CD14-positive monocyte (primary cell): ENCODE results near the gene OTULIN. TPM values are rescaled to one million over a fixed set of nuclear protein-coding genes. Genes with fewer than 3 reads are reported as not detected.
A peak's percentile ranks its signal among the peaks of the same experiment; 100 is the strongest.

ENCODE experiments used
- DNase-seq, 3 donors: peaks; one replicate each; pipeline ENCODE4 v3.0.0-alpha.2; 2011 to 2022
- H2AFZ ChIP-seq: 2 replicates; pipeline ENCODE4 v1.6.0; 2012; ENCODE audit warnings: mild to moderate bottlenecking, low read depth, low read length, inconsistent platforms; ENCODE audit not compliant: insufficient read depth, poor library complexity, severe bottlenecking
- H3K27ac ChIP-seq, 2 donors: 1 replicate in 1 of 2; 2 replicates in 1 of 2; pipeline ENCODE4 v1.5.1; 2012 to 2013; ENCODE audit warnings: low read length in 2 of 2, control low read depth in 1 of 2, inconsistent platforms in 1 of 2, low read depth in 1 of 2, mild to moderate bottlenecking in 1 of 2
- H3K27me3 ChIP-seq, 2 donors: one replicate each; pipeline versions ENCODE4 v1.6.0 to v1.6.1; 2011 to 2013; ENCODE audit warnings: low read length in 2 of 2; ENCODE audit not compliant: control insufficient read depth in 2 of 2, insufficient read depth in 2 of 2
- H3K36me3 ChIP-seq, 2 donors: replicated peaks in 1 of 2; 1 replicate in 1 of 2; 2 replicates in 1 of 2; pipeline versions ENCODE4 v1.5.1 to v1.6.1; 2012 to 2013; ENCODE audit warnings: low read length in 2 of 2, control low read depth in 1 of 2, inconsistent platforms in 1 of 2, mild to moderate bottlenecking in 1 of 2; ENCODE audit not compliant: insufficient read depth in 2 of 2, control insufficient read depth in 1 of 2
- H3K4me1 ChIP-seq, 2 donors: 1 replicate in 1 of 2; 2 replicates in 1 of 2; pipeline versions ENCODE4 v1.5.1 to v1.6.1; 2012 to 2013; ENCODE audit warnings: low read length in 2 of 2, control low read depth in 1 of 2, inconsistent platforms in 1 of 2, mild to moderate bottlenecking in 1 of 2, moderate library complexity in 1 of 2; ENCODE audit not compliant: insufficient read depth in 2 of 2, control insufficient read depth in 1 of 2
- H3K4me2 ChIP-seq: replicated peaks from 2 replicates; pipeline ENCODE3; 2012; ENCODE audit warnings: low read length, moderate library complexity, mild to moderate bottlenecking; ENCODE audit not compliant: poor library complexity, severe bottlenecking; ENCODE audit errors: extremely low read depth
- H3K4me3 ChIP-seq, 3 experiments: fragments of 200-600 bp in 1 of 3; sonication (generic) in 1 of 3; replicated peaks in 1 of 3; 1 replicate in 2 of 3; 2 replicates in 1 of 3; pipeline ENCODE4 v1.5.1; 2011 to 2013; ENCODE audit warnings: low read length in 3 of 3, mild to moderate bottlenecking in 3 of 3, control low read depth in 2 of 3, low read depth in 2 of 3, inconsistent platforms in 1 of 3, moderate library complexity in 1 of 3
- H3K79me2 ChIP-seq: 2 replicates; pipeline ENCODE4 v1.6.0; 2012; ENCODE audit warnings: mild to moderate bottlenecking, control low read depth, inconsistent platforms, low read length, moderate library complexity; ENCODE audit not compliant: insufficient read depth
- H3K9ac ChIP-seq: 2 replicates; pipeline ENCODE4 v1.6.0; 2017; ENCODE audit warnings: low read length, mild to moderate bottlenecking; ENCODE audit not compliant: insufficient read depth, poor library complexity, severe bottlenecking
- H3K9me3 ChIP-seq, 2 donors: replicated peaks in 1 of 2; 1 replicate in 1 of 2; 2 replicates in 1 of 2; pipeline versions ENCODE4 v1.5.1 to v1.6.1; 2012 to 2013; ENCODE audit warnings: low read length in 2 of 2, control low read depth in 1 of 2; ENCODE audit not compliant: control insufficient read depth in 1 of 2, insufficient read depth in 1 of 2
- H4K20me1 ChIP-seq: 2 replicates; pipeline ENCODE4 v1.6.0; 2012; ENCODE audit warnings: mild to moderate bottlenecking, low read length, control low read depth, moderate library complexity; ENCODE audit not compliant: insufficient read depth
- H3K27ac Mint-ChIP-seq, 7 donors: one replicate each; pipeline ENCODE4 v1.8.0; 2020; ENCODE audit warnings: mild to moderate bottlenecking in 7 of 7, mixed read lengths in 7 of 7, moderate library complexity in 6 of 7, inconsistent platforms in 2 of 7
- H3K27me3 Mint-ChIP-seq, 3 donors: one replicate each; pipeline ENCODE4 v1.8.0; 2021 to 2022; ENCODE audit warnings: low read depth in 3 of 3, mild to moderate bottlenecking in 3 of 3, mixed read lengths in 3 of 3, moderate library complexity in 3 of 3, inconsistent platforms in 1 of 3
- H3K36me3 Mint-ChIP-seq, 2 donors: one replicate each; pipeline ENCODE4 v1.8.0; 2020; ENCODE audit warnings: mixed read lengths in 2 of 2, inconsistent platforms in 1 of 2, mild to moderate bottlenecking in 1 of 2
- H3K4me1 Mint-ChIP-seq: one replicate; pipeline ENCODE4 v1.8.0; 2020; ENCODE audit warnings: mild to moderate bottlenecking, mixed read lengths
- H3K4me3 Mint-ChIP-seq, 2 donors: one replicate each; pipeline ENCODE4 v1.8.0; 2020; ENCODE audit warnings: mild to moderate bottlenecking in 2 of 2, mixed read lengths in 2 of 2, moderate library complexity in 1 of 2
- H3K9me3 Mint-ChIP-seq, 7 donors: one replicate each; pipeline ENCODE4 v1.8.0; 2020 to 2022; ENCODE audit warnings: mixed read lengths in 7 of 7, mild to moderate bottlenecking in 6 of 7, moderate library complexity in 6 of 7, inconsistent platforms in 2 of 7
- CTCF ChIP-seq: fragments of 200-600 bp; IDR thresholded peaks from one replicate; pipeline ENCODE4 v1.8.0; 2022; ENCODE audit warnings: antibody characterized with exemption, mild to moderate bottlenecking
- WGBS: methylation state at CpG from one replicate; pipeline ENCODE4 v1.1.5; 2013; ENCODE audit warnings: missing lambda C conversion rate; ENCODE audit not compliant: insufficient coverage; 5-methylcytosine and 5-hydroxymethylcytosine counted together
- intact Hi-C, 2 donors: fragments of 100-400 bp; cut with micrococcal nuclease; formaldehyde crosslinking; loops; one replicate each; pipeline versions ENCODE4 v1.15.0 to v1.15.1; 2023
- polyA plus RNA-seq, 3 donors: library from polyadenylated mRNA; depleted of rRNA in 1 of 3; unstranded in 2 of 3; stranded (reverse) in 1 of 3; fragments of 300-500 nt in 2 of 3; fragments of >200 nt in 1 of 3; fragmentation: Illumina TruSeq in 2 of 3; gene quantifications; 1 replicate in 2 of 3; 2 replicates in 1 of 3; pipeline ENCODE4 v1.2.3, GENCODE V29; 2012 to 2021

The OTULIN gene
- polyA plus RNA-seq, 3 donors, result 13.7 to 14.2 (median 14.0) TPM

- no peak for TF ChIP-seq CTCF
- 97% methylated on average over 12 of the region's 12 CpGs for WGBS
Observed at GRCh38 chr5:14748180-14748900, 83.8 kb downstream of the OTULIN start.

More at GRCh38 chr5:14748180-14748900, 83.8 kb downstream of the OTULIN start:
- Histone ChIP-seq H3K9me3 (no peaks in the 10 kb centered on the region), H3K79me2 (no peaks in the 10 kb centered on the region), H3K4me3 (no peak overlapping the region), H2AFZ (no peak overlapping the region), H3K9ac (no peak overlapping the region), H4K20me1 (no peaks in the 10 kb centered on the region), H3K4me1 (no peaks in the 10 kb centered on the region), H3K36me3 (no peaks in the 10 kb centered on the region), H3K4me2 (no peak overlapping the region), H3K27me3 (no peaks in the 10 kb centered on the region), H3K27ac (no peak overlapping the region)
- Mint-ChIP-seq H3K36me3 (peaks cover 8 to 20% of the 10 kb centered on the region in 2 donors), H3K27ac (peak overlapping the region in 1 of 7 donors; percentile 58), H3K4me3 (no peak overlapping the region), H3K9me3 (peaks cover 0 to 1% (median 0%) of the 10 kb centered on the region in 7 donors), H3K4me1 (peaks cover 2% of the 10 kb centered on the region), H3K27me3 (peaks cover 0 to 3% (median 3%) of the 10 kb centered on the region in 3 donors)
- no peak for DNase-seq
- intact Hi-C loops, result no loop called here

Other genes starting within 250 kb of the OTULIN start
- 100 to 1,000 TPM in 1 of 3 donors, 10 to 100 TPM in 2; 56.8 to 107 (median 92.9) TPM for gene OTULINL, start 82.9 kb upstream of the OTULIN start, polyA plus RNA-seq
- gene ANKH, start 207.1 kb downstream of the OTULIN start, polyA plus RNA-seq, result 1 to 10 TPM; 2.4 to 6.3 (median 3.1) TPM